ENCODE results near the gene MXD1. TPM values are rescaled to one million over a fixed set of nuclear protein-coding genes. Genes with fewer than 3 reads are reported as not detected.

The MXD1 gene
- total and polyA plus RNA-seq, 9 of the 15 experiments (the other 6 are each of a cell fraction or from before 2014, with no cell fraction given) = 6.7 to 35.9 (median 11.0) TPM

DNA sequence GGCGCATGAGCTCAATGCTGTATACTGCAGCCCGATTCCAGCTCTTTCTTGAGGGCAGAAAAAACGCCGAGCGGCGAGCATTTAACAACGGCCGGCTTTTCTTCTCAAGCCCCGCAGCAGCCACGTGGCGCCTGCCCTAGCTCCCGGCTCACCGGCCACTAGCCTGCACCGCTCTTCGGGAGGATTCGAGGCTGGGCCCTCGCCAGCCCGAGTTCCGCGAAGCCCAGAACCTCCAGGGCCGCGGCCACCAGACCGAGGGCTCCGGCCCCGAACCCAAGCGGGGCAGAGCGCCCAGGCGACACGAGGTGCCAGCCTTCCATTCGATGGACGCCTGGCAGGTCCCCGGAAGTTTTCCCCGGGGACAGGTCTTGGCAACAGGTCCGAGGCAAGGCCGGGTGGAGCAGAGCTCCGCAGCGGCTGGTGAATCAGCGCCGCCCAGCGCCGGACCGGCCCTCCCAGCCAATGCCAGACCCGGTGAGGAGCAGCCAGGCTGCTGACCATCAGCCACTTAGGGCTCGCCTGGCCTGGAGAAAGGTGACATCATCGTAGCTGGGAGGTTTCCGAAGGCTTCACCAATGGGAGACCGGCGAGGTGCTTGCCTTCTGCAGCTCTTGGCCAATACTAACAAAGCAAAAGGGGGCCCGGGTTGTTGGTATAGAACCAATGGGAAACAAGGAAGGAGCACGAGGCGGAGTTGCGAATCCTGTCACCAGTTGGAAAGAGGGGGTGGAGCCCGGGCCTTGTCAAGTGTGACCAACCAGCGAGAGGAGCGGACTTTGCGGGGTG, 552 bp upstream of the MXD1 start (continued):
- TF ChIP-seq, protein P1, sequence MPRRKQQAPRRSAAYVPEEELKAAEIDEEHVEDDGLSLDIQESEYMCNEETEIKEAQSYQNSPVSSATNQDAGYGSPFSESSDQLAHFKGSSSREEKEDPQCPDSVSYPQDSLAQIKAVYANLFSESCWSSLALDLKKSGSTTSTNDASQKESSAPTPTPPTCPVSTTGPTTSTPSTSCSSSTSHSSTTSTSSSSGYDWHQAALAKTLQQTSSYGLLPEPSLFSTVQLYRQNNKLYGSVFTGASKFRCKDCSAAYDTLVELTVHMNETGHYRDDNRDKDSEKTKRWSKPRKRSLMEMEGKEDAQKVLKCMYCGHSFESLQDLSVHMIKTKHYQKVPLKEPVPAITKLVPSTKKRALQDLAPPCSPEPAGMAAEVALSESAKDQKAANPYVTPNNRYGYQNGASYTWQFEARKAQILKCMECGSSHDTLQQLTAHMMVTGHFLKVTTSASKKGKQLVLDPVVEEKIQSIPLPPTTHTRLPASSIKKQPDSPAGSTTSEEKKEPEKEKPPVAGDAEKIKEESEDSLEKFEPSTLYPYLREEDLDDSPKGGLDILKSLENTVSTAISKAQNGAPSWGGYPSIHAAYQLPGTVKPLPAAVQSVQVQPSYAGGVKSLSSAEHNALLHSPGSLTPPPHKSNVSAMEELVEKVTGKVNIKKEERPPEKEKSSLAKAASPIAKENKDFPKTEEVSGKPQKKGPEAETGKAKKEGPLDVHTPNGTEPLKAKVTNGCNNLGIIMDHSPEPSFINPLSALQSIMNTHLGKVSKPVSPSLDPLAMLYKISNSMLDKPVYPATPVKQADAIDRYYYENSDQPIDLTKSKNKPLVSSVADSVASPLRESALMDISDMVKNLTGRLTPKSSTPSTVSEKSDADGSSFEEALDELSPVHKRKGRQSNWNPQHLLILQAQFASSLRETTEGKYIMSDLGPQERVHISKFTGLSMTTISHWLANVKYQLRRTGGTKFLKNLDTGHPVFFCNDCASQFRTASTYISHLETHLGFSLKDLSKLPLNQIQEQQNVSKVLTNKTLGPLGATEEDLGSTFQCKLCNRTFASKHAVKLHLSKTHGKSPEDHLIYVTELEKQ (CRISPR knock-in tag; IDR thresholded peaks at IDR 0.05) = no peak
- TF ChIP-seq, protein P2, sequence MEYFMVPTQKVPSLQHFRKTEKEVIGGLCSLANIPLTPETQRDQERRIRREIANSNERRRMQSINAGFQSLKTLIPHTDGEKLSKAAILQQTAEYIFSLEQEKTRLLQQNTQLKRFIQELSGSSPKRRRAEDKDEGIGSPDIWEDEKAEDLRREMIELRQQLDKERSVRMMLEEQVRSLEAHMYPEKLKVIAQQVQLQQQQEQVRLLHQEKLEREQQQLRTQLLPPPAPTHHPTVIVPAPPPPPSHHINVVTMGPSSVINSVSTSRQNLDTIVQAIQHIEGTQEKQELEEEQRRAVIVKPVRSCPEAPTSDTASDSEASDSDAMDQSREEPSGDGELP (CRISPR knock-in tag; IDR thresholded peaks at IDR 0.05; ENCODE audit: borderline replicate concordance) = peak; percentile 88
- TF ChIP-seq ZNF76 (CRISPR knock-in tag; IDR thresholded peaks at IDR 0.05; ENCODE audit: borderline replicate concordance) (no peak), C11orf30 (IDR thresholded peaks at IDR 0.05; ENCODE audit: low read depth) (peak; percentile 8; the same call in 1 of the 2 replicates), MTF1 (CRISPR knock-in tag; IDR thresholded peaks at IDR 0.05; ENCODE audit: borderline replicate concordance) (no peak)
- TF ChIP-seq, protein P3, sequence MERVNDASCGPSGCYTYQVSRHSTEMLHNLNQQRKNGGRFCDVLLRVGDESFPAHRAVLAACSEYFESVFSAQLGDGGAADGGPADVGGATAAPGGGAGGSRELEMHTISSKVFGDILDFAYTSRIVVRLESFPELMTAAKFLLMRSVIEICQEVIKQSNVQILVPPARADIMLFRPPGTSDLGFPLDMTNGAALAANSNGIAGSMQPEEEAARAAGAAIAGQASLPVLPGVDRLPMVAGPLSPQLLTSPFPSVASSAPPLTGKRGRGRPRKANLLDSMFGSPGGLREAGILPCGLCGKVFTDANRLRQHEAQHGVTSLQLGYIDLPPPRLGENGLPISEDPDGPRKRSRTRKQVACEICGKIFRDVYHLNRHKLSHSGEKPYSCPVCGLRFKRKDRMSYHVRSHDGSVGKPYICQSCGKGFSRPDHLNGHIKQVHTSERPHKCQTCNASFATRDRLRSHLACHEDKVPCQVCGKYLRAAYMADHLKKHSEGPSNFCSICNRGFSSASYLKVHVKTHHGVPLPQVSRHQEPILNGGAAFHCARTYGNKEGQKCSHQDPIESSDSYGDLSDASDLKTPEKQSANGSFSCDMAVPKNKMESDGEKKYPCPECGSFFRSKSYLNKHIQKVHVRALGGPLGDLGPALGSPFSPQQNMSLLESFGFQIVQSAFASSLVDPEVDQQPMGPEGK (CRISPR knock-in tag; IDR thresholded peaks at IDR 0.05; ENCODE audit: borderline replicate concordance) = no peak

Data from K562 (cell line).